ENCODE measurements around the gene SZT2.

DNA sequence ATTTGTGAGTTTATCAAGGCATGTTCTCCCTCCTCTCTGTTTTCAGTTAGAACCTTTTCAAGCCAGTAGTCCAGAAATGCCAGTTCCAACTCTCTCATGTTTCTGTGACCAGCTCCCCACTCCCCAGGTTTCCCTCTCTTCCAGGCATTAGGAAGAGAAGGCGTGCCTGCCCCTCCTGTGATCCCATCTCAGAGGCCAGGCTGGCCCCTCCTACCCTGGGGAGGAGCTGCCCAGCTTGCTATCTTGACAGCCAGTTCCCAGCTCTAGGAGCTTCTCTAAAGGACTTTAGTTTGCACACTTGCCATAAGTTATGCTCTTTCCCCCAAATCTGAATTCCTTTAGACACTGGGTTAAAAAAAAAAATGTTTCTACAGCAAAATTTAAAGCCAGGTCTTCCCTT lies 55.1 kb downstream of the SZT2 start:
- TF ChIP-seq, protein P1, sequence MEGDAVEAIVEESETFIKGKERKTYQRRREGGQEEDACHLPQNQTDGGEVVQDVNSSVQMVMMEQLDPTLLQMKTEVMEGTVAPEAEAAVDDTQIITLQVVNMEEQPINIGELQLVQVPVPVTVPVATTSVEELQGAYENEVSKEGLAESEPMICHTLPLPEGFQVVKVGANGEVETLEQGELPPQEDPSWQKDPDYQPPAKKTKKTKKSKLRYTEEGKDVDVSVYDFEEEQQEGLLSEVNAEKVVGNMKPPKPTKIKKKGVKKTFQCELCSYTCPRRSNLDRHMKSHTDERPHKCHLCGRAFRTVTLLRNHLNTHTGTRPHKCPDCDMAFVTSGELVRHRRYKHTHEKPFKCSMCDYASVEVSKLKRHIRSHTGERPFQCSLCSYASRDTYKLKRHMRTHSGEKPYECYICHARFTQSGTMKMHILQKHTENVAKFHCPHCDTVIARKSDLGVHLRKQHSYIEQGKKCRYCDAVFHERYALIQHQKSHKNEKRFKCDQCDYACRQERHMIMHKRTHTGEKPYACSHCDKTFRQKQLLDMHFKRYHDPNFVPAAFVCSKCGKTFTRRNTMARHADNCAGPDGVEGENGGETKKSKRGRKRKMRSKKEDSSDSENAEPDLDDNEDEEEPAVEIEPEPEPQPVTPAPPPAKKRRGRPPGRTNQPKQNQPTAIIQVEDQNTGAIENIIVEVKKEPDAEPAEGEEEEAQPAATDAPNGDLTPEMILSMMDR (conservative IDR thresholded peaks at IDR 0.05) = no peak
- no peak for TF ChIP-seq EZH2 (IDR thresholded peaks at IDR 0.05; ENCODE audit: low read depth)
